Activated naive CD8-positive, alpha-beta T cell treated with anti-CD3 and anti-CD28 coated beads, Interleukin-2, amount 10 ng/mL, durations not matched to agents 7 days and 5 days (primary cell): Measurements from ENCODE around the gene NDUFAF2. TPM values are rescaled to one million over a fixed set of nuclear protein-coding genes. Genes with fewer than 3 reads are reported as not detected.
"Not testable (repeated sequence)": the region's sequence is repeated elsewhere in the genome, so short reads cannot be mapped to it uniquely, and the experiment has no call there.

Experiments
- ATAC-seq: fragments of 150-1000 bp; cut with Tn5 transposase; one replicate; pipeline ENCODE4 v1.10.0; 2021; ENCODE audit warnings: low read depth, moderate library complexity
- POLR2A ChIA-PET: fragments of 350-600 bp; sonication (Branson Sonifier 250); formaldehyde crosslinking; loops from one replicate; lab custom pipeline; 2021; ENCODE audit warnings: antibody characterized with exemption; lab: Charles Lee
- DNase-seq: peaks from one replicate; pipeline ENCODE4 v3.0.0; 2021
- H3K27ac Mint-ChIP-seq: one replicate; pipeline ENCODE4 v1.8.0; 2022; ENCODE audit warnings: mild to moderate bottlenecking, mixed read lengths
- H3K27me3 Mint-ChIP-seq: one replicate; pipeline ENCODE4 v1.8.0; 2022; ENCODE audit warnings: mild to moderate bottlenecking, moderate library complexity, mixed read lengths
- H3K36me3 Mint-ChIP-seq: one replicate; pipeline ENCODE4 v1.8.0; 2021; ENCODE audit warnings: mild to moderate bottlenecking, mixed read lengths
- H3K4me1 Mint-ChIP-seq: one replicate; pipeline ENCODE4 v1.8.0; 2021; ENCODE audit warnings: mixed read lengths
- H3K4me3 Mint-ChIP-seq: one replicate; pipeline ENCODE4 v1.8.0; 2022; ENCODE audit warnings: mild to moderate bottlenecking, moderate library complexity, mixed read lengths
- H3K9me3 Mint-ChIP-seq: one replicate; pipeline ENCODE4 v1.8.0; 2021; ENCODE audit warnings: mixed read lengths
- total RNA-seq, 2 experiments: library from RNA; stranded (reverse); gene quantifications; one replicate each; pipeline ENCODE4 v1.2.3, GENCODE V29; 2021

NDUFAF2 gene
- total RNA-seq, 2 experiments from 2014 or later = 16.2 to 18.5 TPM

GRCh38 chr5:61184708-61185107 is 239.7 kb downstream of the NDUFAF2 start:
- ATAC-seq (no peak), DNase-seq (no peak)
- Mint-ChIP-seq H3K27ac (no peak overlapping the region), H3K9me3 (peaks cover 5% of the 10 kb centered on the region), H3K27me3 (peaks cover 6% of the 10 kb centered on the region), H3K4me3 (no peak overlapping the region), H3K4me1 (peaks cover 8% of the 10 kb centered on the region), H3K36me3 (no peaks in the 10 kb centered on the region)
- POLR2A ChIA-PET = no interaction called here

- ATAC-seq = no peak
- Mint-ChIP-seq H3K27me3 (peaks cover 6% of the 10 kb centered on the region), H3K4me3 (no peak overlapping the region), H3K36me3 (no peaks in the 10 kb centered on the region), H3K9me3 (peaks cover 5% of the 10 kb centered on the region), H3K27ac (no peak overlapping the region), H3K4me1 (peaks cover 3% of the 10 kb centered on the region)
- DNase-seq = no peak
- POLR2A ChIA-PET = no interaction called here
These were observed 241.6 kb downstream of the NDUFAF2 start for GRCh38 chr5:61186634-61187033.

- DNase-seq, POLR2A ChIA-PET: not testable (repeated sequence)
These were observed 242.3 kb downstream of the NDUFAF2 start for GRCh38 chr5:61187352-61187751.

GRCh38 chr5:61187826-61188225 is 242.8 kb downstream of the NDUFAF2 start:
- H3K27ac Mint-ChIP-seq, H3K36me3 Mint-ChIP-seq, H3K4me3 Mint-ChIP-seq, H3K4me1 Mint-ChIP-seq, H3K9me3 Mint-ChIP-seq, H3K27me3 Mint-ChIP-seq, DNase-seq, POLR2A ChIA-PET, ATAC-seq: not testable (repeated sequence)

More at GRCh38 chr5:61187352-61187751, 242.3 kb downstream of the NDUFAF2 start:
- not testable (repeated sequence) for H3K36me3 Mint-ChIP-seq, ATAC-seq, H3K9me3 Mint-ChIP-seq, H3K4me1 Mint-ChIP-seq, H3K27ac Mint-ChIP-seq, H3K27me3 Mint-ChIP-seq, H3K4me3 Mint-ChIP-seq

GRCh38 chr5:61198606-61199005 is 253.6 kb downstream of the NDUFAF2 start:
- no peaks in the 10 kb centered on the region for H3K4me1 Mint-ChIP-seq
- POLR2A ChIA-PET = no interaction called here
- no peak for DNase-seq
- H3K9me3 Mint-ChIP-seq = peaks cover 19% of the 10 kb centered on the region
- peaks cover 11% of the 10 kb centered on the region for H3K27me3 Mint-ChIP-seq
- ATAC-seq = no peak
- H3K4me3 Mint-ChIP-seq = no peak overlapping the region
- peaks cover 2% of the 10 kb centered on the region for H3K36me3 Mint-ChIP-seq
- H3K27ac Mint-ChIP-seq = no peak overlapping the region

GRCh38 chr5:61200582-61201155 is 255.7 kb downstream of the NDUFAF2 start:
- Mint-ChIP-seq H3K9me3 (peaks cover 17% of the 10 kb centered on the region), H3K27me3 (peaks cover 10% of the 10 kb centered on the region), H3K4me1 (no peaks in the 10 kb centered on the region), H3K27ac (no peak overlapping the region), H3K4me3 (no peak overlapping the region), H3K36me3 (peaks cover 2% of the 10 kb centered on the region)
- no peak for DNase-seq
- POLR2A ChIA-PET = no interaction called here
- ATAC-seq = no peak

- Mint-ChIP-seq H3K9me3 (peaks cover 21% of the 10 kb centered on the region), H3K4me1 (no peaks in the 10 kb centered on the region), H3K4me3 (no peak overlapping the region), H3K27me3 (peaks cover 5% of the 10 kb centered on the region), H3K27ac (no peak overlapping the region), H3K36me3 (peaks cover 2% of the 10 kb centered on the region)
- DNase-seq (no peak), ATAC-seq (no peak)
- POLR2A ChIA-PET = no interaction called here
These were observed 257.2 kb downstream of the NDUFAF2 start for GRCh38 chr5:61202213-61202612.

Other genes starting within 250 kb of the NDUFAF2 start
- gene DEPDC1B, start 245.0 kb upstream of the NDUFAF2 start, total RNA-seq = 10 to 100 TPM; 27.1 to 30.0 TPM
- gene ELOVL7, start 100.9 kb upstream of the NDUFAF2 start, total RNA-seq = under 1 TPM; 0.57 to 0.97 TPM
- gene ERCC8, start 135 bp upstream of the NDUFAF2 start, total RNA-seq = 10 to 100 TPM in 1 of 2 experiments, 1 to 10 TPM in 1; 8.8 to 10.5 TPM
- gene SMIM15, start 217.3 kb downstream of the NDUFAF2 start, total RNA-seq = 10 to 100 TPM; 46.2 to 50.5 TPM